ENCODE results near the gene TMEM175. TPM values are rescaled to one million over a fixed set of nuclear protein-coding genes. Genes with fewer than 3 reads are reported as not detected.

The TMEM175 gene
- total and polyA plus RNA-seq, 2 of the 13 experiments (the other 11 are each of a cell fraction or from before 2014, with no cell fraction given) = 5.1 to 9.9 TPM

- no peak for TF ChIP-seq USF2 (IDR thresholded peaks at IDR 0.05; ENCODE audit: low read depth, low read length)
- no peak for TF ChIP-seq USF2 (CRISPR knock-in tag; IDR thresholded peaks at IDR 0.05; ENCODE audit: borderline replicate concordance)
- TF ChIP-seq ZBTB10 (CRISPR knock-in tag; IDR thresholded peaks at IDR 0.05; ENCODE audit: borderline replicate concordance) = no peak
- TF ChIP-seq TAF1 (CRISPR knock-in tag; IDR thresholded peaks at IDR 0.05) = no peak
- TF ChIP-seq HMGXB3 (CRISPR knock-in tag; IDR thresholded peaks at IDR 0.05; ENCODE audit: borderline replicate concordance) = no peak
- no peak for TF ChIP-seq ZFP82 (CRISPR knock-in tag; IDR thresholded peaks at IDR 0.05; ENCODE audit: borderline replicate concordance)
- TF ChIP-seq DRAP1 (CRISPR knock-in tag; IDR thresholded peaks at IDR 0.05) = no peak
- no peak for TF ChIP-seq ZNF101 (CRISPR knock-in tag; IDR thresholded peaks at IDR 0.05; ENCODE audit: borderline replicate concordance, low read depth)
- no peak for TF ChIP-seq AGO1 (IDR thresholded peaks at IDR 0.05; ENCODE audit: low read depth, low read length, poor library complexity, severe bottlenecking)
- TF ChIP-seq ZBTB14 (CRISPR knock-in tag; IDR thresholded peaks at IDR 0.05) = no peak
- no peak for TF ChIP-seq CHCHD3 (CRISPR knock-in tag; IDR thresholded peaks at IDR 0.05)
- TF ChIP-seq CSRNP2 (CRISPR knock-in tag; conservative IDR thresholded peaks at IDR 0.05; ENCODE audit: low read depth) = no peak
- no peak for TF ChIP-seq NCOR1 (IDR thresholded peaks at IDR 0.05; ENCODE audit: borderline replicate concordance, low read length)
Observed at GRCh38 chr4:967113-968104, 35.1 kb downstream of the TMEM175 start (continued).

Measured in HepG2 (cell line).